CD1c-positive myeloid dendritic cell (primary cell): ENCODE results near the gene PTPN4.

Experiments
- DNase-seq: peaks from one replicate; pipeline ENCODE4 v3.0.0-alpha.2; 2016; ENCODE audit errors: extremely low spot score

Gene PTPN4

GRCh38 chr2:119809339-119810048, 49.8 kb downstream of the PTPN4 start:
- no peak for DNase-seq

- DNase-seq = no peak
These were observed 50.4 kb downstream of the PTPN4 start for GRCh38 chr2:119810049-119810630.

DNA sequence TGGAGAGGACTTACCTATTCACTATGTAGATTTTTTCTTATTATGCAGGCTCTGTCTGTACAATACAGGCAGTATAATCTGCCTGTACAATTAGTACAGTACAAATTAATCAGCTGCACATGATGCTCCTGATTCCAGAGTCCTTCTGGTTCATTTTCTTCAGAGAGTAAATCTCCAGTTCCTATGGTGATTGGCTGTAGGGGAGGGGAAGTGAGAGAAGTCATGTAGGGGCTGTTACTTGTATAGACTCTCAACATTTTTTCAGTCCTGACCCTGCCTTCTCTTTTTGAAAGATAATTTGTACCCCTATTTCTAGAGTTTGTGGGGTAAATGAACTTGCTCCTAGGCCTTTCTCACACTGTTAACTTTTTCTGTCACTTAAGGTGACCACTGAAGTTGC, 54.5 kb downstream of the PTPN4 start:
- DNase-seq = no peak

- DNase-seq = no peak
These were observed 59.1 kb downstream of the PTPN4 start for GRCh38 chr2:119818792-119819191.

GRCh38 chr2:119819846-119820245, 60.1 kb downstream of the PTPN4 start:
- no peak for DNase-seq

- DNase-seq = no peak
These were observed 60.6 kb downstream of the PTPN4 start for GRCh38 chr2:119820275-119820674.

GRCh38 chr2:119821266-119821665, 61.5 kb downstream of the PTPN4 start:
- DNase-seq = no peak

- peak; percentile 48 for DNase-seq
These were observed 64.1 kb downstream of the PTPN4 start for GRCh38 chr2:119823734-119824334.

GRCh38 chr2:119826370-119826961, 66.7 kb downstream of the PTPN4 start:
- peak; percentile 45 for DNase-seq

DNA sequence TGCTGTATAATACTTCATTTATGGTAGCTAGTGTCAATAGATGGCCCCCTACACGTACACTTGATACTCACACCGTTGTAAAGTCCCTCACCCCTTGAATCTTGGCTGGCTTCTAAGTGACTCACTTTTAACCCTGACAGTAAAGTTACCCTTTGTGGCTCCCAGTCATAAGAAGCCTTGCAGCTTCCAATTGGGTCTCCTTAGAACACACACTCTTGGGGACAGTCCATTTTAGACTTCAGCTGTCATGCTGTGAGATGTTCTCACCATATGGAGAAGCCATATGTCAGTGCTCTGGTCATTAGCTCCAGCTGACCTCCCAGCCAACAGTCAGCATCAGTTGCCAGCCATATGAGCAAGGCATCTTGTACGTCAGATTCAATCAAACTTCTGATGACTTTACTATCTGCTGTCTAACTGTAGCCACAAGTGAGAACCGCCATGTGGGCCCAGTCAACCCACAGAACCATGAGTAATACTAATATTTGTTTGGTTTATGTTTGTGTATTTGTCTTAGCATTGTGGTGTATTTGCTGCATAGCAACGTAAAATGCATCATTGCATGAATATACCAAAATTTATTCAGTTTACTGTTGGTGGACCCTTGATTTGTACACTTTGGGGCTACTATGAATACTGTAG, 68.3 kb downstream of the PTPN4 start:
- no peak for DNase-seq

- no peak for DNase-seq
These were observed 76.9 kb downstream of the PTPN4 start for GRCh38 chr2:119836455-119837142.

DNA sequence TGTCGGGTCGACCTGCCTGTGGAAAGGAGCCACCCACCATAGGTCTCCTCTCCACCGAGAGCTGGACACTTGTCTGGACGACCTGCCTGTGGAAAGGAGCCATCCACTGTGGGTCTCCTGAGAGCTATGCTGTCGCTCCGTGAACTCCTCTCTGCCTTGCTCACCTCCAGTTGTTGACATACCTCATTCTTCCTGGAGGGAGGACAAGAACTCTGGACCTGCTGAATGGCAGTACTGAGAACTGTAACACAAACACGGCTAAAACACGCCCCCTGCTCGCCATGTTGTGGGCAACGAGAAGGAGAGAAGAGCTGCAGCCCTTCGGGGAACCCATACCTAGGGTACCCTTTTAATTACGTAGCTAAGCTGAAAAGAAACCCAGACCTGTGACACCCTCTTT, 77.6 kb downstream of the PTPN4 start:
- no peak for DNase-seq

- DNase-seq = no peak
These were observed 78.0 kb downstream of the PTPN4 start for GRCh38 chr2:119837759-119838158.

- DNase-seq = no peak
These were observed 78.5 kb downstream of the PTPN4 start for GRCh38 chr2:119838179-119838578.

- no peak for DNase-seq
These were observed 81.8 kb downstream of the PTPN4 start for GRCh38 chr2:119841550-119841949.

DNA sequence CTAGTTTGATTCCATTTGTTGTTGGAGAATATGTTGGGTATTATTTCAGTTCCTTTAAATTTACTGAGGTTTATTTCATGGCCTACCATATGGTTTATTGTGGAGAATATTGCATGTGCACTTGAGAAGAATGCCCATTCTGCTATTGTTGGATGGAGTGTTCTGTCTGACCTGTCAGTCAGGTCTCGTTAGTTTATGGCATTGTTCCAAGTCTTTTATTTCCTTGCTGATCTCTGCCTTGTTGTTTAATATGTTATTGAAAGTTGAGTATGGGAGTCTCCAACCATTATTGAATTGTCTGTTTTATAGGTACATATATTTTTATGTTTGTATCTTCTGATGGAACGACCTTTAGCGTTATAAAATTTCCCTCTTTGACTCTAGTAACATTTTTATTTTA, 86.3 kb downstream of the PTPN4 start:
- no peak for DNase-seq

- DNase-seq = no peak
These were observed 90.3 kb downstream of the PTPN4 start for GRCh38 chr2:119849838-119850565.

- DNase-seq = no peak
These were observed 92.5 kb downstream of the PTPN4 start for GRCh38 chr2:119852214-119852613.

DNA sequence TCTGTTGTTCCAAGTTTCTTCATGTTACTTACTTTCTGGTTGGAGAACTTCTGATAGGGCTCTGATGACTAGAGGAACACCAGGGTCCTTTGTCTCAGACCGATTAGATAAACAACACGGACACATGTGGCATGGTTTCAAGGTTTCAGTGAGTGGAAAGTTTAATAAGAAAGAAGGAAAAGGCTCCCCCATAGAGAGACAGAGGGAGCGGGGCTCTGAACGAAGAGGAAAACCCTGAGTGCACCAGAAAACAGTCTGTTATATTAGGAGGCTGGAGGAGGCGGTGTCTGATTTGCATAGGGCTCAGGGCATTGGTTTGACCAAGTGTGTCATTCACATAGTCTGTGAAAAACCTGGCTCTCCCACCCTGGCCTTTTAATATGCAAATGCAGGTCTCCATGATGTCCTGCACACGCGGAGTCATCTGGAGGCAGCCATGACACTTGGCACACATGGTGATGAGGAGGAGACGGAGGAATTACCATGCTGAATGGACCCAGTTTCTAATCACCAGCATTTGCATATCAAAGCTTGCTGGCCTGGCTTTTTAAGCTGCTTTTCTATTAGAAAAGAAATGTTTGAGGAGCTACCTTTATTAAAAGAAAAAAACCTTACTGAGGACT, 94.2 kb downstream of the PTPN4 start:
- DNase-seq = no peak

DNA sequence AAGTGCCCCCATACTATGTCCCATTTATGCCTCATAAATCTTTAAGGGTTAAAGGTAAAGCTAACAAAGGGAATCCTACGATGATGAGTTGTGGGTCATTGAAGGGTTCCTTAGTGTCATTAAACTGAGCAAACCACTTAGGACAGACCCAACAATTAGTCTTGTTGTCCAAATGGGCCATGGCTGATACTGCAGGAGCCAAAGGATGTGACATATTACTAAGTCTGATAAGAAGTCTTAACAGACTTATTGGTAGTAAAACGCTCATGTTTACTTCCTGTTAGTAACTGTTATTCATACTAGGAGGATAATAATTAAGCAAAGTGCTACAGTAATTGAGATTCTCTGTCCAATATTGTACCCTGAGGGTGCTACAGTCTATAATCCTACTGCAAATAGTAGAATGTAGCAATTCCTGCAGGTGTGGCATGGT, 96.8 kb downstream of the PTPN4 start:
- no peak for DNase-seq

DNA sequence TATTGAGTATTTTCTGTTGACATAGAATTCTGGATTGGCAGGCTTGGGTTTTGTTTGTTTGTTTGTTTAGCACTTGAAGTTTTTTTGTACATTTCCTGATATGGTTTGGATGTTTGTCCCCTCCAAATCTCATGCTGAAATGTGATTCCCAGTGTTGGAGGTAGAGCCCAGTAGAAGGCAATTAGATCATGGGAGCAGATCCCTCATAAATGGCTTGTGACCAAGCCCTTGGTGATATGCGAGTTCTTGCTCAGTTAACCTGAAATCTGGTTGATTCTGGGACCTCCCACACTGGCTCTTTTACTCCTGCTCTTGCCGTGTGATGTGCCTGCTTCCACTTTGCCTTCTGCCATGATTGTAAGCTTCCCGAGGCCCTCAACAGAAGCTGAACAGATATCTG, 98.0 kb downstream of the PTPN4 start:
- DNase-seq = no peak
